GM23248 (cell line): ENCODE measurements around the gene RBM28. TPM values are rescaled to one million over a fixed set of nuclear protein-coding genes. Genes with fewer than 3 reads are reported as not detected.
"Not testable (repeated sequence)": the region's sequence is repeated elsewhere in the genome, so short reads cannot be mapped to it uniquely, and the experiment has no call there.

Source experiments
- DNase-seq: peaks from one replicate; pipeline ENCODE4 v3.0.0-alpha.2; 2015
- H2AFZ ChIP-seq: fragments of 200-600 bp; sonication (generic); 2 replicates; pipeline ENCODE4 v1.6.1; 2016; ENCODE audit warnings: antibody characterized with exemption
- H3F3A ChIP-seq: fragments of 200-600 bp; sonication (generic); 2 replicates; pipeline ENCODE4 v1.6.1; 2016; ENCODE audit warnings: mild to moderate bottlenecking, antibody characterized with exemption, mixed run types; ENCODE audit not compliant: insufficient read depth
- H3K27ac ChIP-seq: fragments of 200-600 bp; sonication (generic); 2 replicates; pipeline ENCODE4 v1.5.1; 2016; ENCODE audit warnings: mild to moderate bottlenecking
- H3K27me3 ChIP-seq: fragments of 200-600 bp; sonication (generic); replicated peaks from 2 replicates; pipeline ENCODE4 v1.6.1; 2016; ENCODE audit warnings: mild to moderate bottlenecking; ENCODE audit not compliant: insufficient read depth
- H3K36me3 ChIP-seq: fragments of 200-600 bp; sonication (generic); 2 replicates; pipeline ENCODE4 v1.6.1; 2016; ENCODE audit warnings: low read depth, mild to moderate bottlenecking
- H3K4me1 ChIP-seq: fragments of 200-600 bp; sonication (generic); 2 replicates; pipeline ENCODE4 v1.6.1; 2016; ENCODE audit warnings: mild to moderate bottlenecking; ENCODE audit not compliant: insufficient read depth
- H3K4me2 ChIP-seq: fragments of 200-600 bp; sonication (generic); one replicate; pipeline ENCODE4 v1.6.1; 2016; ENCODE audit warnings: mild to moderate bottlenecking; ENCODE audit not compliant: unreplicated experiment
- H3K4me3 ChIP-seq: fragments of 200-600 bp; sonication (generic); 2 replicates; pipeline ENCODE4 v1.5.1; 2016; ENCODE audit warnings: mild to moderate bottlenecking
- H3K79me2 ChIP-seq: fragments of 200-600 bp; sonication (generic); 2 replicates; pipeline ENCODE4 v1.6.1; 2016; ENCODE audit warnings: mild to moderate bottlenecking; ENCODE audit not compliant: insufficient read depth
- H3K9ac ChIP-seq: fragments of 200-600 bp; sonication (generic); 2 replicates; pipeline ENCODE4 v1.6.1; 2016; ENCODE audit warnings: mild to moderate bottlenecking
- H3K9me2 ChIP-seq: fragments of 200-600 bp; sonication (generic); 2 replicates; pipeline ENCODE4 v1.6.1; 2016; ENCODE audit warnings: mixed run types, mild to moderate bottlenecking, moderate library complexity; ENCODE audit not compliant: insufficient read depth
- H3K9me3 ChIP-seq: fragments of 200-600 bp; sonication (generic); one replicate; pipeline ENCODE4 v1.6.1; 2017; ENCODE audit warnings: low read depth
- H4K20me1 ChIP-seq: fragments of 200-600 bp; sonication (generic); 2 replicates; pipeline ENCODE4 v1.6.0; 2016; ENCODE audit not compliant: insufficient read depth
- EZH2 ChIP-seq: fragments of 200-600 bp; sonication (generic); IDR thresholded peaks from 2 replicates; pipeline ENCODE4 v1.6.1; 2018; ENCODE audit warnings: antibody characterized with exemption, mild to moderate bottlenecking; ENCODE audit not compliant: insufficient read depth, poor library complexity, severe bottlenecking
- EZH2phosphoT487 ChIP-seq: fragments of 200-600 bp; sonication (generic); IDR thresholded peaks from 2 replicates; pipeline ENCODE4 v1.6.1; 2018; ENCODE audit warnings: antibody characterized with exemption, moderate library complexity, mild to moderate bottlenecking, low read depth; ENCODE audit not compliant: insufficient read depth
- WGBS, 2 experiments: methylation state at CpG; one replicate each; pipeline ENCODE4 v1.1.6; 2015 to 2017; ENCODE audit warnings: low lambda C conversion rate in 2 of 2, low coverage in 1 of 2; ENCODE audit errors: missing lambda C conversion rate in 2 of 2; 5-methylcytosine and 5-hydroxymethylcytosine counted together
- in situ Hi-C: fragments of 300-500 bp; cut with MboI; formaldehyde crosslinking; loops from 2 replicates; pipeline ENCODE4 v1.15.0; 2020
- polyA plus RNA-seq: library from polyadenylated mRNA; unstranded; fragments of >200 nt; fragmentation: Nextera tagmentation; extraction: Ambion mirVana; gene quantifications from 2 replicates; pipeline ENCODE4 v1.2.1, GENCODE V29; 2016
- total RNA-seq: library from RNA; depleted of rRNA; stranded (reverse); fragments of >200 nt; shearing (Covaris generic); gene quantifications from 2 replicates; pipeline ENCODE4 v1.2.3, GENCODE V29; 2014

RBM28 gene
- total and polyA plus RNA-seq, 2 experiments from 2014 or later: 18.9 to 25.7 TPM

DNA sequence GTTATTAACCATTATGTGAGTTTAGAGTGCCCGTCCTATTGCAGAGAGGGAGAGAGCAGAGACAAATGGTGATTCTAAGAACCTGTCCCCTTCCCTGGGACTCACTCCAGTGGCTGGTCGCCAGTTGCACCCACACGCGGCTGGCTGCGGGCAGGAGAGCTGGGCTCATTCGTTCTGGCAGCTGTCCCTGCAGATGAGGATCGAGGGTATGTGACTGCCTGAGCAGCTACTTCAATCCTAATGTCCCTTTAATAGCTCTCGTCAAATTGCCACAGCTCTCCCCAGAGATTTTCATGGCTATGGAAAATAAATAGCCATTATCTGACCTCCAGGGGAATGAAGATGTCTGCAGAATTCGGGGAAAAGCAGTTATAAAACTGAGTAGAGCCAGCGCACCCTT, 41.6 kb downstream of the RBM28 start:
- Histone ChIP-seq H3K4me2 (no peak overlapping the region), H3K79me2 (no peaks in the 10 kb centered on the region), H3K4me3 (no peak overlapping the region), H3K4me1 (no peaks in the 10 kb centered on the region), H4K20me1 (no peaks in the 10 kb centered on the region), H3F3A (no peaks in the 10 kb centered on the region), H3K27ac (no peak overlapping the region), H3K9me3 (no peaks in the 10 kb centered on the region), H3K9ac (no peak overlapping the region), H3K27me3 (no peaks in the 10 kb centered on the region), H2AFZ (no peak overlapping the region), H3K9me2 (no peaks in the 10 kb centered on the region), H3K36me3 (0 out of 2 replicates have a peak, but pooled peaks cover 6% of the 10 kb centered on the region)
- 48 to 49% methylated on average over 10 of the region's 10 CpGs for WGBS, 2 experiments
- peak; percentile 39 for DNase-seq
- in situ Hi-C loops: no loop called here
- TF ChIP-seq EZH2 (no peak), EZH2phosphoT487 (no peak)

DNA sequence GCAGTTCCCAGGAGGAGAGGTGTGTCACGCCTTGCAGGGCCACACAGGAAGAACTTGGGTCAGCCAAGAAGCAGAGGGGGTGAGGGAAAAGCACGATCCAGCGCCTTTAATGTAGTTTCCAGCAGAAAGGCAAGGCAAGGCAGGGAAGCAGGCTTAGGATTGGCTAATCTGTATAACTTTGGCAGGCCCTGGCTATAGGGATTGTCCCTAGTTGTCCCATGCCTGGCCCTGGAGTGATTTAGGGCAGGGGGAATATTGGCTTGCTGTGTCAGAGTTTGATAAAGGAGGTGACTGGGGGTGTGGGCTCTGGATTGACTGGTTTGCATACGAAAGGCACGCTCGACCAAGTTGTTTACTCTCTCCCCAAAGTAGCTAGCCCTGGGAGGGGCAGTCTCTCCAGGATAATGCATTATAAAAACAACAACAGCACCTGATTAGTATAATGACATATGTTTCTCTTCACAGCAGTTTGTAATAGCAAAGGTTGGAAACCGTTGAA, 44.5 kb downstream of the RBM28 start:
- Histone ChIP-seq H2AFZ (no peak overlapping the region), H3K4me1 (no peaks in the 10 kb centered on the region), H3K4me2 (no peak overlapping the region), H3K9ac (no peak overlapping the region), H4K20me1 (no peaks in the 10 kb centered on the region), H3K27ac (no peak overlapping the region), H3K36me3 (no peaks in the 10 kb centered on the region), H3K79me2 (no peaks in the 10 kb centered on the region), H3K9me3 (no peaks in the 10 kb centered on the region), H3F3A (no peaks in the 10 kb centered on the region), H3K27me3 (no peaks in the 10 kb centered on the region), H3K9me2 (no peaks in the 10 kb centered on the region), H3K4me3 (no peak overlapping the region)
- WGBS, 2 experiments: 68 to 69% methylated on average over 7 of the region's 7 CpGs
- in situ Hi-C loops: no loop called here
- no peak for DNase-seq
- TF ChIP-seq EZH2phosphoT487 (no peak), EZH2 (no peak)

GRCh38 chr7:128298004-128298403, 45.7 kb downstream of the RBM28 start:
- H3K9me2 ChIP-seq, H3K36me3 ChIP-seq, DNase-seq, H3K9ac ChIP-seq, H3K79me2 ChIP-seq, H3K27ac ChIP-seq, H3K4me2 ChIP-seq, H3K9me3 ChIP-seq, H4K20me1 ChIP-seq, H3K4me1 ChIP-seq, H3F3A ChIP-seq, H3K27me3 ChIP-seq, H3K4me3 ChIP-seq, in situ Hi-C loops, H2AFZ ChIP-seq: not testable (repeated sequence)
- WGBS, 2 experiments: 75 to 88% methylated on average over 5 to 7 of the region's 7 CpGs

DNA sequence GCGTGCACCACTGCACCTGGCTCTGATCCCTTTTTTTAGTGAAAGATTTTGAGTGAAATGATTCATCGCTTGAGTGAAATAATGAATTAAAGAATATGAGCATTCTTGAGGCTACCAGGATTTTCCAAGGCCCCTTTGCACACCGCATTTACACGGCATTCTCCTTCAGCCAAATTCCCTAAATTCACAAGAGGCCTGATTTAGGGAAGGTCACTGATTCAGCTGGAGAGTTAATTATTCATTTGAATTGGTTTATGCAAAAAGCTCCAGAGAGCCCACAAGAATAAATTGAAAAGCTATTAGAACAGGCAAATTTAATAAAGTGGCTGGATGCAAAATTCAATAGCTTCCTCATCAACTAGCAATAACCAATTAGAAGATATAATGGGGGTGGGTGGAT, 56.2 kb downstream of the RBM28 start:
- no peaks in the 10 kb centered on the region for H3K9me2 ChIP-seq
- WGBS, 2 experiments: 92% methylated on average over 4 of the region's 4 CpGs
- H3K27me3 ChIP-seq: no peaks in the 10 kb centered on the region
- DNase-seq: no peak
- in situ Hi-C loops: no loop called here
- H3K4me1 ChIP-seq: no peaks in the 10 kb centered on the region
- H2AFZ ChIP-seq: no peak overlapping the region
- no peak overlapping the region for H3K4me3 ChIP-seq
- H3K36me3 ChIP-seq: no peaks in the 10 kb centered on the region
- H3K79me2 ChIP-seq: no peaks in the 10 kb centered on the region
- H3K27ac ChIP-seq: no peak overlapping the region
- TF ChIP-seq EZH2phosphoT487 (no peak), EZH2 (no peak)
- H4K20me1 ChIP-seq: no peaks in the 10 kb centered on the region
- H3K4me2 ChIP-seq: no peak overlapping the region
- no peak overlapping the region for H3K9ac ChIP-seq
- no peaks in the 10 kb centered on the region for H3F3A ChIP-seq
- no peaks in the 10 kb centered on the region for H3K9me3 ChIP-seq

DNA sequence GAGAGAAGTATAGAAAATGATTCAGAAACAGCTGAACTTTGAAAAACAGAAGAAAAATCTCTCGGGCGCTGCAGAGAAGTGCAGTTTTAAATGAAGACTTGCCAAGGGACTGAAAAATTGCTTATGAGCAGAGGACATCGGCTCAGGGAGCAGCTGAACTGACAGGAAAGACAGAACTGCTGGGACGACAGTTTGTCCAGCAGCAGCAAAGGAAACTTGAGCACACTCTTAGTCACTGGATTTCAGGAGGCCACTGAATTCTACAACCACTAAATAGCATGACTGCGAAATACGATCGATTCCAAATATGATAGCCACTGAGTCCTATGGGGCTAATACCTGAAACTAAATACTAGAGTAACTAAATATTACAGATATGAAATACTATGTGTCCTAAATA, 59.6 kb downstream of the RBM28 start:
- in situ Hi-C loops: no loop called here
- Histone ChIP-seq H3K27me3 (no peaks in the 10 kb centered on the region), H3K79me2 (no peaks in the 10 kb centered on the region), H3F3A (no peaks in the 10 kb centered on the region), H3K4me3 (no peak overlapping the region), H3K36me3 (no peaks in the 10 kb centered on the region), H3K9me2 (no peaks in the 10 kb centered on the region), H4K20me1 (no peaks in the 10 kb centered on the region), H3K9ac (no peak overlapping the region), H3K9me3 (no peaks in the 10 kb centered on the region), H3K4me2 (no peak overlapping the region), H3K27ac (no peak overlapping the region), H2AFZ (no peak overlapping the region), H3K4me1 (no peaks in the 10 kb centered on the region)
- DNase-seq: no peak
- TF ChIP-seq EZH2 (no peak), EZH2phosphoT487 (no peak)
- WGBS, 2 experiments: 94 to 95% methylated on average over 7 of the region's 7 CpGs
